H9 (cell line): ENCODE results near the gene C12orf56. TPM values are rescaled to one million over a fixed set of nuclear protein-coding genes. Genes with fewer than 3 reads are reported as not detected.

Experiments
- DNase-seq: peaks from one replicate; pipeline ENCODE4 v3.0.0-alpha.2; 2017
- H2AFZ ChIP-seq: one replicate; pipeline ENCODE4 v1.6.1; 2013; ENCODE audit warnings: mild to moderate bottlenecking, low read length, control low read depth, moderate library complexity
- H2AK5ac ChIP-seq: 2 replicates; pipeline ENCODE4 v1.6.1; 2013; ENCODE audit warnings: low read length, control low read depth, mixed read lengths; ENCODE audit not compliant: insufficient read length
- H2BK120ac ChIP-seq: one replicate; pipeline ENCODE4 v1.6.1; 2013; ENCODE audit warnings: low read depth, mild to moderate bottlenecking, low read length, control low read depth, inconsistent platforms; ENCODE audit not compliant: poor library complexity, severe bottlenecking
- H2BK12ac ChIP-seq: 2 replicates; pipeline ENCODE4 v1.6.1; 2013; ENCODE audit warnings: low read length, control low read depth, mixed read lengths, low read depth; ENCODE audit not compliant: insufficient read length
- H2BK15ac ChIP-seq: 2 replicates; pipeline ENCODE4 v1.6.1; 2013; ENCODE audit warnings: low read depth, low read length, control low read depth
- H2BK20ac ChIP-seq: one replicate; pipeline ENCODE4 v1.6.1; 2013; ENCODE audit warnings: low read depth, mild to moderate bottlenecking, low read length, control low read depth, inconsistent platforms; ENCODE audit not compliant: poor library complexity, severe bottlenecking
- H2BK5ac ChIP-seq: 2 replicates; pipeline ENCODE4 v1.6.1; 2013; ENCODE audit warnings: low read length, control low read depth, mixed read lengths; ENCODE audit not compliant: insufficient read length
- H3K14ac ChIP-seq: 2 replicates; pipeline ENCODE4 v1.6.1; 2013; ENCODE audit warnings: low read length, control low read depth; ENCODE audit not compliant: insufficient read depth
- H3K18ac ChIP-seq: 2 replicates; pipeline ENCODE4 v1.6.1; 2013; ENCODE audit warnings: low read depth, mild to moderate bottlenecking, mixed read lengths, low read length, control low read depth; ENCODE audit not compliant: insufficient read length
- H3K23ac ChIP-seq: 2 replicates; pipeline ENCODE4 v1.6.1; 2013; ENCODE audit warnings: low read length, control low read depth, mixed read lengths, low read depth; ENCODE audit not compliant: insufficient read length
- H3K23me2 ChIP-seq: 2 replicates; pipeline ENCODE4 v1.6.1; 2013; ENCODE audit warnings: low read depth, mild to moderate bottlenecking, mixed read lengths, low read length, control low read depth; ENCODE audit not compliant: insufficient read length, poor library complexity, severe bottlenecking
- H3K27ac ChIP-seq: 2 replicates; pipeline ENCODE4 v1.5.1; 2013; ENCODE audit warnings: low read length, control low read depth, mixed read lengths, low read depth; ENCODE audit not compliant: insufficient read length
- H3K27me3 ChIP-seq: 2 replicates; pipeline ENCODE4 v1.6.1; 2013; ENCODE audit warnings: low read length, control low read depth, inconsistent platforms; ENCODE audit not compliant: insufficient read depth
- H3K4ac ChIP-seq: 2 replicates; pipeline ENCODE4 v1.6.1; 2013; ENCODE audit warnings: low read depth, mild to moderate bottlenecking, control low read depth, inconsistent platforms, low read length, moderate library complexity
- H3K4me1 ChIP-seq: 2 replicates; pipeline ENCODE4 v1.6.1; 2013; ENCODE audit warnings: low read length, control low read depth, inconsistent platforms; ENCODE audit not compliant: insufficient read depth
- H3K4me2 ChIP-seq: 2 replicates; pipeline ENCODE4 v1.6.1; 2013; ENCODE audit warnings: low read length, control low read depth, mixed read lengths; ENCODE audit not compliant: insufficient read length, insufficient read depth
- H3K56ac ChIP-seq: 2 replicates; pipeline ENCODE4 v1.6.1; 2013; ENCODE audit warnings: low read depth, mild to moderate bottlenecking, mixed read lengths, low read length, control low read depth; ENCODE audit not compliant: insufficient read length
- H3K79me1 ChIP-seq: 2 replicates; pipeline ENCODE4 v1.6.1; 2013; ENCODE audit warnings: low read depth, mild to moderate bottlenecking, moderate library complexity, low read length, control low read depth, inconsistent platforms; ENCODE audit not compliant: insufficient read depth, poor library complexity, severe bottlenecking
- H3K79me2 ChIP-seq: 2 replicates; pipeline ENCODE4 v1.6.1; 2013; ENCODE audit warnings: low read length, control low read depth, inconsistent platforms; ENCODE audit not compliant: insufficient read depth
- H3K9ac ChIP-seq: 2 replicates; pipeline ENCODE4 v1.6.1; 2013; ENCODE audit warnings: low read length, control low read depth, mixed read lengths; ENCODE audit not compliant: insufficient read length; ENCODE audit errors: extremely low read depth
- H3K9me3 ChIP-seq: one replicate; pipeline ENCODE4 v1.6.1; 2013; ENCODE audit warnings: low read depth, low read length, inconsistent platforms; ENCODE audit not compliant: control insufficient read depth
- H3T11ph ChIP-seq: one replicate; pipeline ENCODE4 v1.6.1; 2013; ENCODE audit warnings: mild to moderate bottlenecking, low read length, control low read depth, inconsistent platforms
- H4K20me1 ChIP-seq: one replicate; pipeline ENCODE4 v1.6.1; 2013; ENCODE audit not compliant: control insufficient read depth, insufficient read length, insufficient read depth
- H4K5ac ChIP-seq: 2 replicates; pipeline ENCODE4 v1.6.1; 2013; ENCODE audit warnings: low read depth, mild to moderate bottlenecking, mixed read lengths, low read length, control low read depth; ENCODE audit not compliant: insufficient read length
- H4K8ac ChIP-seq: replicated peaks from 2 replicates; pipeline ENCODE4 v1.6.1; 2013; ENCODE audit warnings: low read length, control low read depth, mixed read lengths, low read depth; ENCODE audit not compliant: insufficient read length
- H4K91ac ChIP-seq: 2 replicates; pipeline ENCODE4 v1.6.1; 2013; ENCODE audit warnings: low read depth, mild to moderate bottlenecking, moderate library complexity, mixed read lengths, low read length, control low read depth; ENCODE audit not compliant: insufficient read length
- H3K27ac Mint-ChIP-seq, 3 experiments: 2 replicates in 2 of 3; 3 replicates in 1 of 3; pipeline ENCODE4 v1.8.0; 2020 to 2021; ENCODE audit warnings: mixed read lengths in 3 of 3, mild to moderate bottlenecking in 1 of 3, moderate library complexity in 1 of 3
- H3K27me3 Mint-ChIP-seq: 2 replicates; pipeline ENCODE4 v1.8.0; 2021; ENCODE audit warnings: low read depth, mild to moderate bottlenecking, moderate library complexity, mixed read lengths
- H3K36me3 Mint-ChIP-seq, 3 experiments: 2 replicates in 2 of 3; 3 replicates in 1 of 3; pipeline ENCODE4 v1.8.0; 2020 to 2021; ENCODE audit warnings: low read depth in 3 of 3, mixed read lengths in 3 of 3; ENCODE audit not compliant: insufficient read depth in 1 of 3
- H3K4me1 Mint-ChIP-seq, 2 experiments: 2 replicates each; pipeline ENCODE4 v1.8.0; 2020; ENCODE audit warnings: mixed read lengths in 2 of 2
- H3K4me3 Mint-ChIP-seq, 2 experiments: 2 replicates in 1 of 2; 3 replicates in 1 of 2; pipeline ENCODE4 v1.8.0; 2020 to 2021; ENCODE audit warnings: mild to moderate bottlenecking in 2 of 2, mixed read lengths in 2 of 2, moderate library complexity in 1 of 2
- H3K9me3 Mint-ChIP-seq, 2 experiments: 2 replicates in 1 of 2; 3 replicates in 1 of 2; pipeline ENCODE4 v1.8.0; 2020; ENCODE audit warnings: mild to moderate bottlenecking in 2 of 2, mixed read lengths in 2 of 2, moderate library complexity in 1 of 2
- WGBS: extraction: QIAGEN DNeasy Blood & Tissue Kit; methylation state at CpG from one replicate; pipeline ENCODE4 v1.1.7; 2013; ENCODE audit warnings: missing lambda C conversion rate, low lambda C conversion rate, mixed read lengths; ENCODE audit not compliant: insufficient read length; ENCODE audit errors: extremely low coverage; 5-methylcytosine and 5-hydroxymethylcytosine counted together
- total RNA-seq: library from RNA; stranded (reverse); gene quantifications from 2 replicates; pipeline ENCODE4 v1.2.1, GENCODE V29; 2021
- TF ChIP-seq, protein P1 (sequence below): fragments of 200-600 bp; sonication (generic); conservative IDR thresholded peaks from 3 replicates; pipeline ENCODE4 v1.8.0; 2021; ENCODE audit warnings: antibody characterized with exemption, mild to moderate bottlenecking

C12orf56 gene
- total RNA-seq, 1 experiment from 2014 or later = 2.2 TPM

DNA sequence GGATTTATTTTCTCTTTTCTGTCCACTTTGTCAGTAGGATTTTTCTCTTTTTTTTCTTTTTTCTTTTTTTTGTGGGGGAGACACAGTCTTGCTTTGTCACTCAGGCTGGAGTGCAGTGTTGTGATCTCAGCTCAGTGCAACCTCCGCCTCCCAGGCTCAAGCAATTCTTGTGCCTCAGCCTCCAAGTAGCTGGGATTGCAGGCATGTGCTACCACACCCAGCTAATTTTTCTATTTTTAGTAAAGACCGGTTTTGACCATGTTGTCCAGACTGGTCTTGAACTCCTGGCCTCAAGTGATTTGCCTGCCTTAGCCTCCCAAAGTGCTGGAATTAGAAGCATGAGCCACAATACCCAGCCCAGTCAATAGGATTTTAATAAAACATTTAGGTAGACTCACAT lies 40.3 kb upstream of the C12orf56 start:
- Histone ChIP-seq H3T11ph (no peak overlapping the region), H2AFZ (no peak overlapping the region), H2AK5ac (no peak overlapping the region), H3K23me2 (no peaks in the 10 kb centered on the region), H3K4me1 (no peaks in the 10 kb centered on the region), H3K56ac (no peak overlapping the region), H3K79me1 (no peaks in the 10 kb centered on the region), H3K27ac (no peak overlapping the region), H4K91ac (no peak overlapping the region), H2BK20ac (no peak overlapping the region), H2BK15ac (no peak overlapping the region), H3K4me2 (no peak overlapping the region), H3K27me3 (no peaks in the 10 kb centered on the region), H4K8ac (no peak overlapping the region), H3K4ac (no peak overlapping the region), H4K20me1 (peaks cover 2% of the 10 kb centered on the region), H2BK120ac (no peak overlapping the region), H3K18ac (no peak overlapping the region), H2BK12ac (no peak overlapping the region), H4K5ac (no peak overlapping the region), H3K79me2 (no peaks in the 10 kb centered on the region), H3K14ac (no peak overlapping the region), H2BK5ac (no peak overlapping the region), H3K23ac (no peak overlapping the region), H3K9ac (no peak overlapping the region), H3K9me3 (no peaks in the 10 kb centered on the region)
- DNase-seq = no peak
- WGBS = no CpG with 5 or more reads among the region's 2 CpGs
- H3K4me1 Mint-ChIP-seq = no peaks in the 10 kb centered on the region
- H3K27ac Mint-ChIP-seq = no peak overlapping the region
- no peak overlapping the region for H3K4me3 Mint-ChIP-seq
- H3K9me3 Mint-ChIP-seq = no peaks in the 10 kb centered on the region
- H3K36me3 Mint-ChIP-seq = peaks cover 64 to 93% (median 92%) of the 10 kb centered on the region in 3 experiments; a peak in 6 of 7 replicates
- TF ChIP-seq, protein P1, sequence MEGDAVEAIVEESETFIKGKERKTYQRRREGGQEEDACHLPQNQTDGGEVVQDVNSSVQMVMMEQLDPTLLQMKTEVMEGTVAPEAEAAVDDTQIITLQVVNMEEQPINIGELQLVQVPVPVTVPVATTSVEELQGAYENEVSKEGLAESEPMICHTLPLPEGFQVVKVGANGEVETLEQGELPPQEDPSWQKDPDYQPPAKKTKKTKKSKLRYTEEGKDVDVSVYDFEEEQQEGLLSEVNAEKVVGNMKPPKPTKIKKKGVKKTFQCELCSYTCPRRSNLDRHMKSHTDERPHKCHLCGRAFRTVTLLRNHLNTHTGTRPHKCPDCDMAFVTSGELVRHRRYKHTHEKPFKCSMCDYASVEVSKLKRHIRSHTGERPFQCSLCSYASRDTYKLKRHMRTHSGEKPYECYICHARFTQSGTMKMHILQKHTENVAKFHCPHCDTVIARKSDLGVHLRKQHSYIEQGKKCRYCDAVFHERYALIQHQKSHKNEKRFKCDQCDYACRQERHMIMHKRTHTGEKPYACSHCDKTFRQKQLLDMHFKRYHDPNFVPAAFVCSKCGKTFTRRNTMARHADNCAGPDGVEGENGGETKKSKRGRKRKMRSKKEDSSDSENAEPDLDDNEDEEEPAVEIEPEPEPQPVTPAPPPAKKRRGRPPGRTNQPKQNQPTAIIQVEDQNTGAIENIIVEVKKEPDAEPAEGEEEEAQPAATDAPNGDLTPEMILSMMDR = no peak
- no peaks in the 10 kb centered on the region for H3K27me3 Mint-ChIP-seq
